Lower leg skin (tissue), 4 donors: ENCODE results near the gene EEFSEC. TPM values are rescaled to one million over a fixed set of nuclear protein-coding genes. Genes with fewer than 3 reads are reported as not detected.
A peak's percentile ranks its signal among the peaks of the same experiment; 100 is the strongest.

Source experiments
- DNase-seq, 2 donors: peaks; one replicate each; pipeline ENCODE4 v3.0.0-alpha.2; 2019; ENCODE audit warnings: low spot score in 2 of 2
- H3K4me3 ChIP-seq: fragments of 200-600 bp; sonication (generic); 2 replicates; pipeline ENCODE4 v1.5.1; 2017; ENCODE audit warnings: mild to moderate bottlenecking, low read depth; ENCODE audit not compliant: poor library complexity, severe bottlenecking
- POLR2A ChIP-seq, 2 donors: fragments of 450-650 bp; IDR thresholded peaks; one replicate each; pipeline ENCODE4 v1.6.1; 2016 to 2017; ENCODE audit warnings: antibody characterized with exemption in 2 of 2, mild to moderate bottlenecking in 1 of 2, moderate library complexity in 1 of 2
- WGBS, 2 donors: methylation state at CpG; one replicate each; pipeline ENCODE4 v1.1.5; 2018; 5-methylcytosine and 5-hydroxymethylcytosine counted together
- intact Hi-C: fragments of 100-400 bp; cut with DNase I; formaldehyde crosslinking; loops from one replicate; pipeline ENCODE4 v1.15.0; 2023; ENCODE audit warnings: low total_unique reads
- total RNA-seq, 4 donors: library from RNA; depleted of rRNA; stranded (reverse); fragments of >200 nt; gene quantifications; one replicate each; pipeline ENCODE4 v1.1.0, GENCODE V29; 2016
- TF ChIP-seq, protein P1 (sequence below), 3 donors: fragments of 450-650 bp; IDR thresholded peaks; one replicate each; pipeline ENCODE4 v1.5.1; 2016; ENCODE audit warnings: antibody characterized with exemption in 3 of 3, mild to moderate bottlenecking in 3 of 3, moderate library complexity in 2 of 3

Gene EEFSEC
- total RNA-seq, 4 donors from 2014 or later: 16.3 to 28.6 (median 16.8) TPM

DNA sequence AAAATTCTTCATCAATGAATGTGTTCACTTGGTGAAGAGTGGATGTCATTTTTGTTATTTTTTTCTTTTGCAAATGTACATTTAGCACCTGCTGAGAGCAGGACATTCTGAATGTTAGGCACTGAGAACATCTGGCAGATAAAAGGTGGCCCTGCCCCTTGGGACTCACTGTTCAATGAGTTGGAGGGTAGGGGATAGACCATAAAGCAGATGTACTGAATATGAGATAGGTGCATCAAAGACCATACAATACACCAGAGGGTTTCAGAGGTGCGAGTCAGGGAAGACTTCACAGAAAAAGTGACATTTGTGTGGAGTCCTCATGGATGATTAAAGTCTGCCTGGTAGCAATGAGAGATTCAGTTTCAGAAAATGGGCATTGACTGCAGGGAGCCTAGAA is 34.2 kb downstream of the EEFSEC start:
- no peak for DNase-seq
- intact Hi-C loops: no loop called here
- TF ChIP-seq, protein P1, sequence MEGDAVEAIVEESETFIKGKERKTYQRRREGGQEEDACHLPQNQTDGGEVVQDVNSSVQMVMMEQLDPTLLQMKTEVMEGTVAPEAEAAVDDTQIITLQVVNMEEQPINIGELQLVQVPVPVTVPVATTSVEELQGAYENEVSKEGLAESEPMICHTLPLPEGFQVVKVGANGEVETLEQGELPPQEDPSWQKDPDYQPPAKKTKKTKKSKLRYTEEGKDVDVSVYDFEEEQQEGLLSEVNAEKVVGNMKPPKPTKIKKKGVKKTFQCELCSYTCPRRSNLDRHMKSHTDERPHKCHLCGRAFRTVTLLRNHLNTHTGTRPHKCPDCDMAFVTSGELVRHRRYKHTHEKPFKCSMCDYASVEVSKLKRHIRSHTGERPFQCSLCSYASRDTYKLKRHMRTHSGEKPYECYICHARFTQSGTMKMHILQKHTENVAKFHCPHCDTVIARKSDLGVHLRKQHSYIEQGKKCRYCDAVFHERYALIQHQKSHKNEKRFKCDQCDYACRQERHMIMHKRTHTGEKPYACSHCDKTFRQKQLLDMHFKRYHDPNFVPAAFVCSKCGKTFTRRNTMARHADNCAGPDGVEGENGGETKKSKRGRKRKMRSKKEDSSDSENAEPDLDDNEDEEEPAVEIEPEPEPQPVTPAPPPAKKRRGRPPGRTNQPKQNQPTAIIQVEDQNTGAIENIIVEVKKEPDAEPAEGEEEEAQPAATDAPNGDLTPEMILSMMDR (IDR thresholded peaks at IDR 0.05): no peak
- TF ChIP-seq POLR2A (IDR thresholded peaks at IDR 0.05): no peak
- 89 to 97% methylated on average over 1 of the region's 1 CpG for WGBS, 2 donors
- no peak overlapping the region for H3K4me3 ChIP-seq

DNA sequence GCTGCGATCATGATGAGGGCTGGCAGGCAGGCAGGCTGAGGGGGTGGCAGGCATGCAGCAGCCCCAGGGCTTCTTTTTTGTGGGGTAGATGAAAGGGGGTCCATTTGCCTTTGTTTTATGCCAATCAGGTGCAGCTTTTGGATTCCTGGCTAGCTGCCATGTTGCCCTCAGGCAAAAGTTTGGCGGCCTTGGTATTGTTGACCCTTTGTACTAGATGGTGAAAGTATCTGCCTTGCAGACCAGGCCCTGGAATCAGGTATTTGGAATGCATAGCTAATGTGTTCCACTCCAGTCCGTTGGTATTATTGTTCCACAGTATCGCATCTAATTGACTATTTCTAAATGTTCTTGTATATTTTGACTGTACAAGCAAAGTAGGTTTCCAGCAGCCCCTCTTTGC is 35.0 kb downstream of the EEFSEC start:
- 85 to 87% methylated on average over 4 of the region's 4 CpGs for whole genome bisulfite sequencing, 2 donors
- intact Hi-C loops: no loop called here
- DNase-seq: peak in 1 of 2 donors; percentile 72

DNA sequence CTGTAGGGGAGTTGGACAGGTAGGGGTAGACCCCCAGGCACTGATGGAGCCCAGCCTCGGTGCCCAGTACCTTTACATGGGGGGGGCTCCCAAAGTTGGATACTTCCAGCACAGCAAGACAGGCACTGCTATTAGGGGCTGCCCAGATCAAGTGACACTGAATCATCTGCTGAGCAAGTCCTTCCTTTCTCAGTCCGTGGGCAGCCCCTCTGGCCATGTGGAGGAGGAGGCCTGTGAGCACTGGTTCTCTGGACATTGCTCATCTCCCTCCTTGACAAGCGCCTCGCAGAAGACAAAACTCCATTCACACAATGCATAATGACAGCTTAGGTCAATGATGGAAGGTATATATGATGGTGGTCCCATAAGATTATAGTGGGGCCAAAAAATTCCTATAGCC is 35.7 kb downstream of the EEFSEC start:
- no peak for DNase-seq
- TF ChIP-seq, protein P1 (IDR thresholded peaks at IDR 0.05): no peak
- TF ChIP-seq POLR2A (IDR thresholded peaks at IDR 0.05): no peak
- no peak overlapping the region for H3K4me3 ChIP-seq
- intact Hi-C loops: no loop called here
- 90 to 91% methylated on average over 4 of the region's 4 CpGs for WGBS, 2 donors

More for the DNA sequence above, 35.0 kb downstream of the EEFSEC start:
- no peak overlapping the region for H3K4me3 ChIP-seq
- TF ChIP-seq, protein P1 (IDR thresholded peaks at IDR 0.05): no peak
- no peak for TF ChIP-seq POLR2A (IDR thresholded peaks at IDR 0.05)

GRCh38 chr3:128190501-128190900 is 37.2 kb downstream of the EEFSEC start:
- 85% methylated on average over 1 of the region's 1 CpG for WGBS, 2 donors
- no peak overlapping the region for H3K4me3 ChIP-seq
- intact Hi-C loops: no loop called here
- no peak for TF ChIP-seq POLR2A (IDR thresholded peaks at IDR 0.05)
- TF ChIP-seq, protein P1 (IDR thresholded peaks at IDR 0.05): no peak
- DNase-seq: no peak

DNA sequence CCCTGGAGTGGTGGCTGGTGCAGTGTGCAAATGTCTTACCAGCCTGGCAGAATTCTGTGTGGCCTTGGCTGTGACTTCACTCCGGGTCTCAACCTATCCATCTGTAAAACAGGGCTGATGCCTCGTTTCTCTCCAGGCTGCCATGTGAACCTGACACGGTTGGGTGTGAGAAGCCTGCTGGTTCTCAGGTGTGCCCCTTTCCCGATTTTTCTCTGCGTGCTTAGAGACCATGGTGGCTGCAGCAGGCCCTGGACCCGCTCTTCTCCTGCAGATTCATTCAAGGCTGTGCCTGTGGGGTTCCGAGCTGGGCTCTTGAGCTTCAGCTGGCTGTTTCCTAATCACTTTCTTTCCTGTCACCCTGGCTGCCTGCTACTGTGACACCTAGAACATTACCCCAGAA is 38.9 kb downstream of the EEFSEC start:
- WGBS, 2 donors: 91 to 94% methylated on average over 7 of the region's 7 CpGs
- no peak overlapping the region for H3K4me3 ChIP-seq
- TF ChIP-seq POLR2A (IDR thresholded peaks at IDR 0.05): no peak
- TF ChIP-seq, protein P1 (IDR thresholded peaks at IDR 0.05): no peak
- intact Hi-C loops: no loop called here
- no peak for DNase-seq

DNA sequence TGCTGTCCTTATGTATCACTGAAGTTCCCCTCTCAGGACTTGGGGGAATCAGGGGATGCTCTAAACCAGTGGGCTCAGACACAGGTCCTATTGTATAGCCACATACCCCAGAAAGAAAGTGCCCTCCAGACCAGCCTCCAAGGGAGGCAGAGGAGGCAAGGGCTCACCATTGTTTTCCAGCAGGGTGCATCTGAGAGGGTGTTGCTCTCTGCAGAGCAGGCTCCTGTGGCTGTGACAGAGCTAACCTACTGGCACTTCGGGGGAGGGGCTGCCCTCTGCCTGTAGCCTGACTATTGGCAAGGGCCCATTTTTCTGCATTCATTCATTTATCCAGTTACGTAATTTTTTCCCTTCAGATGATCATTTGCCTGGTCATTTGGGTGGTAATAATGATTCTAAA is 39.9 kb downstream of the EEFSEC start:
- no peak for DNase-seq
- TF ChIP-seq POLR2A (IDR thresholded peaks at IDR 0.05): no peak
- TF ChIP-seq, protein P1 (IDR thresholded peaks at IDR 0.05): no peak
- intact Hi-C loops: no loop called here
- no peak overlapping the region for H3K4me3 ChIP-seq
- WGBS, 2 donors: 98% methylated on average over 2 of the region's 2 CpGs
